HG02884 (cell line): ENCODE measurements around the gene SEMA6A.

Source experiments
- ATAC-seq: cut with Tn5 transposase; IDR thresholded peaks from one replicate; pipeline ENCODE4 v1.9.1; 2021; ENCODE audit warnings: mild to moderate bottlenecking, moderate library complexity; ENCODE audit not compliant: unreplicated experiment

Gene SEMA6A

GRCh38 chr5:116467465-116467843 lies 107.2 kb downstream of the SEMA6A start:
- ATAC-seq, result no peak

- no peak for ATAC-seq
Observed at GRCh38 chr5:116466727-116467464, 107.7 kb downstream of the SEMA6A start.

- no peak for ATAC-seq
Observed at GRCh38 chr5:116465411-116465810, 109.2 kb downstream of the SEMA6A start.

- no peak for ATAC-seq
Observed at GRCh38 chr5:116464144-116464708, 110.4 kb downstream of the SEMA6A start.

GRCh38 chr5:116462500-116462899 lies 112.1 kb downstream of the SEMA6A start:
- ATAC-seq, result no peak

GRCh38 chr5:116459301-116459700 lies 115.3 kb downstream of the SEMA6A start:
- no peak for ATAC-seq

- no peak for ATAC-seq
Observed at GRCh38 chr5:116457062-116457461, 117.6 kb downstream of the SEMA6A start.

- no peak for ATAC-seq
Observed at GRCh38 chr5:116456036-116456435, 118.6 kb downstream of the SEMA6A start.

- no peak for ATAC-seq
Observed at GRCh38 chr5:116455061-116455460, 119.6 kb downstream of the SEMA6A start.

- peak; percentile 98 for ATAC-seq
Observed at GRCh38 chr5:116454417-116454927, 120.2 kb downstream of the SEMA6A start.

- no peak for ATAC-seq
Observed at GRCh38 chr5:116453988-116454411, 120.6 kb downstream of the SEMA6A start.

GRCh38 chr5:116452774-116453368 lies 121.8 kb downstream of the SEMA6A start:
- ATAC-seq, result no peak

GRCh38 chr5:116451905-116452450 lies 122.6 kb downstream of the SEMA6A start:
- no peak for ATAC-seq

GRCh38 chr5:116451066-116451465 lies 123.6 kb downstream of the SEMA6A start:
- ATAC-seq, result no peak

GRCh38 chr5:116449458-116449857 lies 125.2 kb downstream of the SEMA6A start:
- ATAC-seq, result no peak

GRCh38 chr5:116448870-116449427 lies 125.7 kb downstream of the SEMA6A start:
- no peak for ATAC-seq

GRCh38 chr5:116448450-116448849 lies 126.2 kb downstream of the SEMA6A start:
- no peak for ATAC-seq

- ATAC-seq, result no peak
Observed at GRCh38 chr5:116446356-116447005, 128.1 kb downstream of the SEMA6A start.

GRCh38 chr5:116445311-116445710 lies 129.3 kb downstream of the SEMA6A start:
- ATAC-seq, result no peak

- ATAC-seq, result no peak
Observed at GRCh38 chr5:116444373-116445295, 130.0 kb downstream of the SEMA6A start.
